SK-N-SH treated with all-trans-retinoic acid at 6 μM for 48 hours (cell line): ENCODE data around the gene KCNMA1.

Experiments
- ATAC-seq: fragments of 200-7000 bp; cut with Tn5 transposase; 3 replicates; pipeline ENCODE4 v1.9.1; 2020; ENCODE audit warnings: mild to moderate bottlenecking, moderate library complexity
- BACH2 ChIP-seq: fragments of 250-450 bp; sonication (Bioruptor Pico); IDR thresholded peaks from 2 replicates; pipeline ENCODE4 v1.9.0; 2021; ENCODE audit warnings: mild to moderate bottlenecking, borderline replicate concordance
- CREB5 ChIP-seq: fragments of 250-450 bp; sonication (Bioruptor Pico); IDR thresholded peaks from 2 replicates; pipeline ENCODE4 v1.5.1; 2020; ENCODE audit warnings: low read depth, mild to moderate bottlenecking, moderate library complexity
- CSDC2 ChIP-seq: fragments of 250-450 bp; sonication (Bioruptor Pico); IDR thresholded peaks from 2 replicates; pipeline ENCODE4 v1.5.0; 2020; ENCODE audit warnings: mild to moderate bottlenecking, moderate library complexity
- ESRRG ChIP-seq: fragments of 250-450 bp; sonication (Bioruptor Pico); IDR thresholded peaks from 2 replicates; pipeline ENCODE4 v1.6.1; 2021; ENCODE audit warnings: mild to moderate bottlenecking
- ISL1 ChIP-seq: fragments of 250-450 bp; sonication (Bioruptor Pico); IDR thresholded peaks from 2 replicates; pipeline ENCODE4 v2.1.2; 2022; ENCODE audit warnings: mild to moderate bottlenecking, moderate library complexity
- PATZ1 ChIP-seq: fragments of 250-450 bp; sonication (Bioruptor Pico); IDR thresholded peaks from 2 replicates; pipeline ENCODE4 v1.8.0; 2020; ENCODE audit warnings: mild to moderate bottlenecking, moderate library complexity, borderline replicate concordance
- POU6F1 ChIP-seq: fragments of 250-450 bp; sonication (Bioruptor Pico); IDR thresholded peaks from 2 replicates; pipeline ENCODE4 v1.8.0; 2021; ENCODE audit warnings: low read depth, mild to moderate bottlenecking, moderate library complexity, borderline replicate concordance
- RARB ChIP-seq: fragments of 250-450 bp; sonication (Bioruptor Pico); IDR thresholded peaks from 2 replicates; pipeline ENCODE4 v1.8.0; 2021; ENCODE audit warnings: mild to moderate bottlenecking, moderate library complexity
- SNAI2 ChIP-seq: fragments of 250-450 bp; sonication (Bioruptor Pico); IDR thresholded peaks from 2 replicates; pipeline ENCODE4 v1.5.0; 2020; ENCODE audit warnings: mild to moderate bottlenecking, moderate library complexity
- TCF4 ChIP-seq: fragments of 250-450 bp; sonication (Bioruptor Pico); IDR thresholded peaks from 2 replicates; pipeline ENCODE4 v1.8.0; 2021; ENCODE audit warnings: mild to moderate bottlenecking, moderate library complexity, borderline replicate concordance
- TOX ChIP-seq: fragments of 250-450 bp; sonication (Bioruptor Pico); IDR thresholded peaks from 2 replicates; pipeline ENCODE4 v1.8.0; 2021; ENCODE audit warnings: mild to moderate bottlenecking, moderate library complexity, borderline replicate concordance
- TSHZ2 ChIP-seq: fragments of 250-450 bp; sonication (Bioruptor Pico); IDR thresholded peaks from 2 replicates; pipeline ENCODE4 v1.5.0; 2020; ENCODE audit warnings: mild to moderate bottlenecking, moderate library complexity
- ZC3H10 ChIP-seq: fragments of 250-450 bp; sonication (Bioruptor Pico); IDR thresholded peaks from 2 replicates; pipeline ENCODE4 v1.5.1; 2021; ENCODE audit warnings: mild to moderate bottlenecking, moderate library complexity
- ZFP3 ChIP-seq: fragments of 250-450 bp; sonication (Bioruptor Pico); IDR thresholded peaks from 2 replicates; pipeline ENCODE4 v1.5.0; 2020; ENCODE audit warnings: mild to moderate bottlenecking, moderate library complexity
- ZFP30 ChIP-seq: fragments of 450-650 bp; formaldehyde crosslinking; IDR thresholded peaks from 2 replicates; pipeline ENCODE4 v1.5.0; 2022; ENCODE audit warnings: mild to moderate bottlenecking, moderate library complexity
- ZNF70 ChIP-seq: fragments of 450-650 bp; formaldehyde crosslinking; IDR thresholded peaks from 2 replicates; pipeline ENCODE4 v1.5.0; 2020; ENCODE audit warnings: mild to moderate bottlenecking, moderate library complexity
- ZNF8 ChIP-seq: fragments of 450-650 bp; formaldehyde crosslinking; IDR thresholded peaks from 2 replicates; pipeline ENCODE4 v1.5.0; 2020; ENCODE audit warnings: mild to moderate bottlenecking, moderate library complexity

KCNMA1 gene

GRCh38 chr10:77431209-77431611, 206.4 kb downstream of the KCNMA1 start:
- peak; percentile 29; the same call in 1 of the 3 replicates for ATAC-seq
- TF ChIP-seq ZC3H10 (CRISPR knock-in tag) (no peak), SNAI2 (CRISPR knock-in tag) (no peak)

GRCh38 chr10:77430530-77430929, 207.1 kb downstream of the KCNMA1 start:
- no peak for ATAC-seq

GRCh38 chr10:77428691-77429395, 208.8 kb downstream of the KCNMA1 start:
- TF ChIP-seq TSHZ2 (CRISPR knock-in tag): no peak
- no peak for TF ChIP-seq TCF4 (CRISPR knock-in tag)
- peak; percentile 31 for TF ChIP-seq ISL1 (CRISPR knock-in tag)
- no peak for TF ChIP-seq BACH2 (CRISPR knock-in tag)
- no peak for TF ChIP-seq ZNF70 (CRISPR knock-in tag)
- TF ChIP-seq ZNF8 (CRISPR knock-in tag): no peak
- TF ChIP-seq, all 23 proteins: peak for 1
- ATAC-seq: peak; percentile 84

More at GRCh38 chr10:77430530-77430929, 207.1 kb downstream of the KCNMA1 start:
- no peak for TF ChIP-seq ZFP30 (CRISPR knock-in tag)
- no peak for TF ChIP-seq BACH2 (CRISPR knock-in tag)
- no peak for TF ChIP-seq CSDC2 (CRISPR knock-in tag)
- TF ChIP-seq RARB: no peak
- TF ChIP-seq PATZ1: no peak
- TF ChIP-seq ZNF8 (CRISPR knock-in tag): no peak
- no peak for TF ChIP-seq ZNF70 (CRISPR knock-in tag)
- no peak for TF ChIP-seq CREB5 (CRISPR knock-in tag)
- no peak for TF ChIP-seq POU6F1
- no peak for TF ChIP-seq TOX (CRISPR knock-in tag)
- TF ChIP-seq ZFP3 (CRISPR knock-in tag): no peak
- TF ChIP-seq TSHZ2 (CRISPR knock-in tag): no peak

- no peak for TF ChIP-seq ZNF70 (CRISPR knock-in tag)
- TF ChIP-seq ZC3H10 (CRISPR knock-in tag): no peak
- TF ChIP-seq ESRRG (CRISPR knock-in tag): no peak
- TF ChIP-seq RARB: no peak
- peak; percentile 25 for ATAC-seq
Measured at GRCh38 chr10:77424257-77424656, 213.4 kb downstream of the KCNMA1 start.
